Measurements from ENCODE around the gene HIVEP2. TPM values are rescaled to one million over a fixed set of nuclear protein-coding genes. Genes with fewer than 3 reads are reported as not detected.

Gene HIVEP2
- total RNA-seq, 2 donors from 2014 or later = 23.8 to 33.1 TPM

- no peaks in the 10 kb centered on the region for H3K9me3 Mint-ChIP-seq
- ATAC-seq = no peak
- peaks cover 11 to 27% of the 10 kb centered on the region in 2 donors for H3K36me3 Mint-ChIP-seq
- DNase-seq (ENCODE audit: low spot score in 2 of 2) = no peak
- peak overlapping the region; percentile 97 to 98 for H3K27ac Mint-ChIP-seq
Observed at GRCh38 chr6:142912125-142912524, 32.9 kb downstream of the HIVEP2 start.

GRCh38 chr6:142911430-142911829 is 33.5 kb downstream of the HIVEP2 start:
- no peak for DNase-seq (ENCODE audit: low spot score in 2 of 2)
- H3K36me3 Mint-ChIP-seq = peaks cover 11 to 24% of the 10 kb centered on the region in 2 donors
- H3K27ac Mint-ChIP-seq = peak overlapping the region in 1 of 2 donors; percentile 56
- no peak for ATAC-seq
- no peaks in the 10 kb centered on the region for H3K9me3 Mint-ChIP-seq

GRCh38 chr6:142909686-142910085 is 35.3 kb downstream of the HIVEP2 start:
- no peak for DNase-seq (ENCODE audit: low spot score in 2 of 2)
- peak overlapping the region in 1 of 2 donors; percentile 87 for H3K27ac Mint-ChIP-seq

GRCh38 chr6:142908235-142908634 is 36.7 kb downstream of the HIVEP2 start:
- DNase-seq (ENCODE audit: low spot score in 2 of 2) = no peak
- peaks cover 11 to 18% of the 10 kb centered on the region in 2 donors for H3K36me3 Mint-ChIP-seq

More at GRCh38 chr6:142909686-142910085, 35.3 kb downstream of the HIVEP2 start:
- ATAC-seq = no peak
- no peaks in the 10 kb centered on the region for H3K9me3 Mint-ChIP-seq
- peaks cover 11 to 20% of the 10 kb centered on the region in 2 donors for H3K36me3 Mint-ChIP-seq

GRCh38 chr6:142907544-142907943 is 37.4 kb downstream of the HIVEP2 start:
- peak; percentile 42 to 61 for ATAC-seq
- H3K27ac Mint-ChIP-seq = peak overlapping the region; percentile 84 to 89
- H3K36me3 Mint-ChIP-seq = peaks cover 8 to 15% of the 10 kb centered on the region in 2 donors
- no peak for DNase-seq (ENCODE audit: low spot score in 2 of 2)
- no peaks in the 10 kb centered on the region for H3K9me3 Mint-ChIP-seq

More at GRCh38 chr6:142908235-142908634, 36.7 kb downstream of the HIVEP2 start:
- peak overlapping the region; percentile 84 to 89 for H3K27ac Mint-ChIP-seq
- ATAC-seq = no peak
- H3K9me3 Mint-ChIP-seq = no peaks in the 10 kb centered on the region

- no peak for DNase-seq (ENCODE audit: low spot score in 2 of 2)
- Mint-ChIP-seq H3K27ac (peak overlapping the region; percentile 84 to 89), H3K36me3 (peaks cover 5 to 10% of the 10 kb centered on the region in 2 donors), H3K9me3 (no peaks in the 10 kb centered on the region)
- ATAC-seq = peak; percentile 53 to 55
Observed at GRCh38 chr6:142906945-142907470, 38.0 kb downstream of the HIVEP2 start.

- H3K36me3 Mint-ChIP-seq = peaks cover 5 to 7% of the 10 kb centered on the region in 2 donors
Observed at GRCh38 chr6:142903812-142904211, 41.2 kb downstream of the HIVEP2 start.

GRCh38 chr6:142902636-142903053 is 42.3 kb downstream of the HIVEP2 start:
- Mint-ChIP-seq H3K9me3 (no peaks in the 10 kb centered on the region), H3K36me3 (peaks cover 0 to 7% of the 10 kb centered on the region in 2 donors), H3K27ac (peak overlapping the region; percentile 86 to 97)
- ATAC-seq (peak; percentile 72 to 76), DNase-seq (ENCODE audit: low spot score in 2 of 2) (peak; percentile 51 to 80)

More at GRCh38 chr6:142903812-142904211, 41.2 kb downstream of the HIVEP2 start:
- no peak for DNase-seq (ENCODE audit: low spot score in 2 of 2)
- ATAC-seq = peak; percentile 39 to 45
- no peaks in the 10 kb centered on the region for H3K9me3 Mint-ChIP-seq
- peak overlapping the region; percentile 86 to 97 for H3K27ac Mint-ChIP-seq

- Mint-ChIP-seq H3K9me3 (no peaks in the 10 kb centered on the region), H3K27ac (peak overlapping the region; percentile 86 to 97), H3K36me3 (peaks cover 0 to 7% of the 10 kb centered on the region in 2 donors)
- peak in 1 of 2 donors; percentile 9 for ATAC-seq
- DNase-seq (ENCODE audit: low spot score in 2 of 2) = no peak
Observed at GRCh38 chr6:142901611-142902010, 43.4 kb downstream of the HIVEP2 start.

- DNase-seq (ENCODE audit: low spot score in 2 of 2) = no peak
- peak overlapping the region; percentile 5 to 86 for H3K27ac Mint-ChIP-seq
- H3K9me3 Mint-ChIP-seq = no peaks in the 10 kb centered on the region
- H3K36me3 Mint-ChIP-seq = peaks cover 0 to 8% of the 10 kb centered on the region in 2 donors
- peak; percentile 8 to 42 for ATAC-seq
Observed at GRCh38 chr6:142900227-142900971, 44.6 kb downstream of the HIVEP2 start.

- peaks cover 0 to 13% of the 10 kb centered on the region in 2 donors for H3K36me3 Mint-ChIP-seq
- no peaks in the 10 kb centered on the region for H3K9me3 Mint-ChIP-seq
- H3K27ac Mint-ChIP-seq = no peak overlapping the region
- DNase-seq (ENCODE audit: low spot score in 2 of 2) = no peak
- no peak for ATAC-seq
Observed at GRCh38 chr6:142898927-142899895, 45.8 kb downstream of the HIVEP2 start.

- ATAC-seq (no peak), DNase-seq (ENCODE audit: low spot score in 2 of 2) (no peak)
- no peaks in the 10 kb centered on the region for H3K9me3 Mint-ChIP-seq
- H3K36me3 Mint-ChIP-seq = peaks cover 0 to 13% of the 10 kb centered on the region in 2 donors
- no peak overlapping the region for H3K27ac Mint-ChIP-seq
Observed at GRCh38 chr6:142897659-142898058, 47.3 kb downstream of the HIVEP2 start.

GRCh38 chr6:142896732-142897131 is 48.2 kb downstream of the HIVEP2 start:
- H3K36me3 Mint-ChIP-seq = peaks cover 0 to 13% of the 10 kb centered on the region in 2 donors
- H3K27ac Mint-ChIP-seq = no peak overlapping the region
- no peaks in the 10 kb centered on the region for H3K9me3 Mint-ChIP-seq
- no peak for DNase-seq (ENCODE audit: low spot score in 2 of 2)
- ATAC-seq = no peak

- H3K27ac Mint-ChIP-seq = no peak overlapping the region
- peaks cover 0 to 19% of the 10 kb centered on the region in 2 donors for H3K36me3 Mint-ChIP-seq
- no peaks in the 10 kb centered on the region for H3K9me3 Mint-ChIP-seq
- ATAC-seq (no peak), DNase-seq (ENCODE audit: low spot score in 2 of 2) (no peak)
Observed at GRCh38 chr6:142893088-142893487, 51.9 kb downstream of the HIVEP2 start.

- H3K27ac Mint-ChIP-seq = peak overlapping the region in 1 of 2 donors; percentile 2
- no peaks in the 10 kb centered on the region for H3K9me3 Mint-ChIP-seq
- ATAC-seq (no peak), DNase-seq (ENCODE audit: low spot score in 2 of 2) (no peak)
- peaks cover 0 to 25% of the 10 kb centered on the region in 2 donors for H3K36me3 Mint-ChIP-seq
Observed at GRCh38 chr6:142892254-142893021, 52.5 kb downstream of the HIVEP2 start.

GRCh38 chr6:142891454-142891853 is 53.5 kb downstream of the HIVEP2 start:
- no peak for DNase-seq (ENCODE audit: low spot score in 2 of 2)
- Mint-ChIP-seq H3K36me3 (peaks cover 0 to 27% of the 10 kb centered on the region in 2 donors), H3K9me3 (no peaks in the 10 kb centered on the region), H3K27ac (peak overlapping the region in 1 of 2 donors; percentile 2)
- ATAC-seq = no peak
